ENCODE results near the gene NASP. TPM values are rescaled to one million over a fixed set of nuclear protein-coding genes. Genes with fewer than 3 reads are reported as not detected.

NASP gene
- total and polyA plus RNA-seq, 9 donors, result 60.4 to 122 (median 83.0) TPM

- H3K36me3 ChIP-seq, result no peaks in the 10 kb centered on the region
- H3K9me3 ChIP-seq, result no peaks in the 10 kb centered on the region
- intact Hi-C loops (cut with DNase I), result loop anchor here in 2 of 4 donors (5.0 to 10.0 kb wide), 4 partner anchors 57 to 549 kb away; partner anchors contain the start of genes CCDC163 (in 1 of the 2), HECTD3 (in 1 of the 2), MMACHC (in 1 of the 2) and UROD (in 1 of the 2)
- 72 to 92% (median 83%) methylated on average over 2 of the region's 2 CpGs for WGBS, 3 donors
- H3K27ac ChIP-seq, result no peak overlapping the region
- no peak for DNase-seq
- no peak overlapping the region for H3K4me3 ChIP-seq
- H3K27me3 ChIP-seq, result no peaks in the 10 kb centered on the region
- TF ChIP-seq POLR2A (IDR thresholded peaks at IDR 0.05) (no peak), EP300 (IDR thresholded peaks at IDR 0.05) (no peak)
- TF ChIP-seq, protein P1, sequence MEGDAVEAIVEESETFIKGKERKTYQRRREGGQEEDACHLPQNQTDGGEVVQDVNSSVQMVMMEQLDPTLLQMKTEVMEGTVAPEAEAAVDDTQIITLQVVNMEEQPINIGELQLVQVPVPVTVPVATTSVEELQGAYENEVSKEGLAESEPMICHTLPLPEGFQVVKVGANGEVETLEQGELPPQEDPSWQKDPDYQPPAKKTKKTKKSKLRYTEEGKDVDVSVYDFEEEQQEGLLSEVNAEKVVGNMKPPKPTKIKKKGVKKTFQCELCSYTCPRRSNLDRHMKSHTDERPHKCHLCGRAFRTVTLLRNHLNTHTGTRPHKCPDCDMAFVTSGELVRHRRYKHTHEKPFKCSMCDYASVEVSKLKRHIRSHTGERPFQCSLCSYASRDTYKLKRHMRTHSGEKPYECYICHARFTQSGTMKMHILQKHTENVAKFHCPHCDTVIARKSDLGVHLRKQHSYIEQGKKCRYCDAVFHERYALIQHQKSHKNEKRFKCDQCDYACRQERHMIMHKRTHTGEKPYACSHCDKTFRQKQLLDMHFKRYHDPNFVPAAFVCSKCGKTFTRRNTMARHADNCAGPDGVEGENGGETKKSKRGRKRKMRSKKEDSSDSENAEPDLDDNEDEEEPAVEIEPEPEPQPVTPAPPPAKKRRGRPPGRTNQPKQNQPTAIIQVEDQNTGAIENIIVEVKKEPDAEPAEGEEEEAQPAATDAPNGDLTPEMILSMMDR (IDR thresholded peaks at IDR 0.05), result no peak
- no peaks in the 10 kb centered on the region for H3K4me1 ChIP-seq (ENCODE audit: insufficient read depth)
These were observed 20.0 kb upstream of the NASP start for GRCh38 chr1:45563843-45564242.

DNA sequence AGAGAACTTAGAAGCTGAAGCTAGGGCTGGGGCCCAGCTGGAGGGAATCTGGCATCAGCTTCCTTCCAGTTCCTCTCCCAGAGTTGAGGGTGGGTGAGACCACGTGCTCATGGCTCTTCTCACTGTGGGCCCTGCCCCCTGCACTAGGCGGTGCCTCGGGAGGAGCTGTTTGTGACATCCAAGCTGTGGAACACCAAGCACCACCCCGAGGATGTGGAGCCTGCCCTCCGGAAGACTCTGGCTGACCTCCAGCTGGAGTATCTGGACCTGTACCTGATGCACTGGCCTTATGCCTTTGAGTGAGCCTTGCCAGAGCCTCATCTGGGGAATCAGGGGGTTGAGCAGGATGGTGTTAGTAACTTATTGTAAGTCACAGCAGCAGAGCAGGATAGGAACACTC lies 17.1 kb upstream of the NASP start:
- Histone ChIP-seq H3K27ac (no peak overlapping the region), H3K4me3 (no peak overlapping the region), H3K4me1 (ENCODE audit: insufficient read depth) (no peaks in the 10 kb centered on the region), H3K9me3 (no peaks in the 10 kb centered on the region), H3K36me3 (no peaks in the 10 kb centered on the region), H3K27me3 (no peaks in the 10 kb centered on the region)
- WGBS, 3 donors, result 22 to 29% (median 25%) methylated on average over 5 of the region's 5 CpGs
- TF ChIP-seq, protein P1 (IDR thresholded peaks at IDR 0.05), result no peak
- TF ChIP-seq EP300 (IDR thresholded peaks at IDR 0.05) (no peak), POLR2A (IDR thresholded peaks at IDR 0.05) (no peak)
- DNase-seq, result peak in 4 of 5 donors; percentile 45 to 77 (median 62)
- intact Hi-C loops (cut with DNase I), result loop anchor here in 3 of 4 donors (5.0 to 10.0 kb wide), 5 partner anchors 44 to 552 kb away; partner anchors contain the start of genes CCDC163 (in 1 of the 3), HECTD3 (in 1 of the 3), MMACHC (in 1 of the 3) and PRDX1 (in 1 of the 3)

DNA sequence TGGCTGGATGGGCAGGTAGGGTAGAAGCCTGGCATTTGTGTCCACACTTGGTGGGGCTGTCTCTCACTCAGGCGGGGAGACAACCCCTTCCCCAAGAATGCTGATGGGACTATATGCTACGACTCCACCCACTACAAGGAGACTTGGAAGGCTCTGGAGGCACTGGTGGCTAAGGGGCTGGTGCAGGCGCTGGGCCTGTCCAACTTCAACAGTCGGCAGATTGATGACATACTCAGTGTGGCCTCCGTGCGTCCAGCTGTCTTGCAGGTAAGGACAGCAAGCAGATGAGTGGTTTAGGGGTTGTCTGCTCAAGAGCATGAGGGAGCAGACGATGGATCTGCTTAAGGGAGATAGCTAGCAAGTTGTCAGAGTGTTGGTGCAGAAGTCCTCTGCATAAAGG lies 15.9 kb upstream of the NASP start:
- intact Hi-C loops (cut with DNase I), result loop anchor here in 3 of 4 donors (5.0 to 10.0 kb wide), 5 partner anchors 46 to 553 kb away; partner anchors contain the start of genes CCDC163 (in 1 of the 3), HECTD3 (in 1 of the 3), MMACHC (in 1 of the 3) and PRDX1 (in 1 of the 3)
- Histone ChIP-seq H3K9me3 (no peaks in the 10 kb centered on the region), H3K36me3 (no peaks in the 10 kb centered on the region), H3K27me3 (no peaks in the 10 kb centered on the region), H3K27ac (no peak overlapping the region), H3K4me3 (no peak overlapping the region), H3K4me1 (ENCODE audit: insufficient read depth) (no peaks in the 10 kb centered on the region)
- WGBS, 3 donors, result 83 to 87% (median 84%) methylated on average over 7 of the region's 7 CpGs
- no peak for TF ChIP-seq EP300 (IDR thresholded peaks at IDR 0.05)
- TF ChIP-seq, protein P1 (IDR thresholded peaks at IDR 0.05), result no peak
- no peak for TF ChIP-seq POLR2A (IDR thresholded peaks at IDR 0.05)
- DNase-seq, result no peak

GRCh38 chr1:45568421-45568820 lies 15.4 kb upstream of the NASP start:
- Histone ChIP-seq H3K4me1 (ENCODE audit: insufficient read depth) (no peaks in the 10 kb centered on the region), H3K27ac (no peak overlapping the region), H3K4me3 (no peak overlapping the region), H3K36me3 (no peaks in the 10 kb centered on the region), H3K9me3 (no peaks in the 10 kb centered on the region), H3K27me3 (no peaks in the 10 kb centered on the region)
- DNase-seq, result no peak
- 74 to 77% (median 75%) methylated on average over 4 of the region's 4 CpGs for whole genome bisulfite sequencing, 3 donors
- TF ChIP-seq POLR2A (IDR thresholded peaks at IDR 0.05) (no peak), EP300 (IDR thresholded peaks at IDR 0.05) (no peak)
- TF ChIP-seq, protein P1 (IDR thresholded peaks at IDR 0.05), result no peak
- intact Hi-C loops (cut with DNase I), result loop anchor here in 3 of 4 donors (5.0 to 10.0 kb wide), 5 partner anchors 46 to 554 kb away; partner anchors contain the start of genes CCDC163 (in 1 of the 3), HECTD3 (in 1 of the 3), MMACHC (in 1 of the 3) and PRDX1 (in 1 of the 3)

Data from ovary (tissue), 9 donors.